HepG2 (cell line): Measurements from ENCODE around the gene PCNX1. TPM values are rescaled to one million over a fixed set of nuclear protein-coding genes. Genes with fewer than 3 reads are reported as not detected.

Experiments
- ATAC-seq: fragments of 200-7000 bp; cut with Tn5 transposase; 3 replicates; pipeline ENCODE4 v1.9.1; 2020; ENCODE audit warnings: mild to moderate bottlenecking, moderate library complexity
- BruUV-seq: library from RNA; stranded (reverse); fragments of 400-500 nt; replicated peaks from 2 replicates; lab custom pipeline; 2021; lab: Mats Ljungman, UMichigan
- CTCF ChIA-PET: fragments of 300-600 bp; formaldehyde crosslinking; extraction: SDS; loops from one replicate; lab custom pipeline; 2021; ENCODE audit warnings: low total read pairs, inconsistent platforms, low intra/inter-chr PET ratio; lab: Yijun Ruan, JAX
- POLR2A ChIA-PET: fragments of 350-600 bp; sonication (Branson Sonifier 250); formaldehyde crosslinking; loops from one replicate; lab custom pipeline; 2020; ENCODE audit warnings: antibody characterized with exemption, inconsistent platforms; lab: Yijun Ruan, JAX
- DNase-seq: peaks from one replicate; pipeline ENCODE4 v3.0.0-alpha.2; 2015; ENCODE audit warnings: low spot score
- FAIRE-seq: peaks from 3 replicates; lab custom pipeline; 2011; peaks lifted over from hg19 to GRCh38; lab: Jason Lieb, UNC
- H2AFZ ChIP-seq: one replicate; pipeline ENCODE4 v1.6.1; 2011; ENCODE audit warnings: low read length, inconsistent platforms
- H3K27ac ChIP-seq: fragments of 300-600 bp; 3 replicates; pipeline ENCODE4 v1.8.0; 2011; ENCODE audit warnings: mixed run types, mild to moderate bottlenecking, mixed read lengths, low read length, inconsistent platforms; ENCODE audit not compliant: insufficient read depth; ENCODE audit errors: extremely low read length
- H3K27me3 ChIP-seq, 2 experiments: fragments of 200-600 bp in 1 of 2; 2 replicates in 1 of 2; 3 replicates in 1 of 2; pipeline versions ENCODE4 v1.6.0 to v1.8.0; 2011; ENCODE audit warnings: low read length in 2 of 2, mild to moderate bottlenecking in 2 of 2, moderate library complexity in 2 of 2, inconsistent platforms in 1 of 2; ENCODE audit not compliant: insufficient read depth in 2 of 2, control insufficient read depth in 1 of 2
- H3K36me3 ChIP-seq, 2 experiments: fragments of 200-600 bp in 1 of 2; replicated peaks in 1 of 2; 2 replicates in 1 of 2; 3 replicates in 1 of 2; pipeline versions ENCODE4 v1.5.1 to v1.8.0; 2011; ENCODE audit warnings: low read length in 2 of 2, inconsistent platforms in 1 of 2; ENCODE audit not compliant: insufficient read depth in 2 of 2, control insufficient read depth in 1 of 2
- H3K4me1 ChIP-seq: 2 replicates; pipeline ENCODE4 v1.5.1; 2012; ENCODE audit warnings: low read length, inconsistent platforms; ENCODE audit not compliant: insufficient read depth
- H3K4me2 ChIP-seq: 2 replicates; pipeline ENCODE4 v1.6.0; 2011; ENCODE audit warnings: low read depth, low read length, inconsistent platforms
- H3K4me3 ChIP-seq, 3 experiments: fragments of 200-600 bp in 1 of 3; sonication (generic), shearing (Covaris generic) in 1 of 3; replicated peaks in 1 of 3; 2 replicates each; pipeline ENCODE4 v1.5.1; 2011 to 2016; ENCODE audit warnings: low read length in 3 of 3, inconsistent platforms in 2 of 3, low read depth in 2 of 3, mild to moderate bottlenecking in 2 of 3, control low read depth in 1 of 3, mixed read lengths in 1 of 3; ENCODE audit not compliant: insufficient read depth in 1 of 3
- H3K79me2 ChIP-seq: one replicate; pipeline ENCODE4 v1.6.1; 2011; ENCODE audit warnings: low read length, inconsistent platforms; ENCODE audit not compliant: insufficient read depth
- H3K9ac ChIP-seq: 2 replicates; pipeline ENCODE4 v1.6.0; 2011; ENCODE audit warnings: mild to moderate bottlenecking, low read depth, low read length, inconsistent platforms; ENCODE audit not compliant: insufficient read depth
- H3K9me3 ChIP-seq: 2 replicates; pipeline ENCODE4 v1.5.1; 2012; ENCODE audit warnings: mild to moderate bottlenecking, low read length
- H4K20me1 ChIP-seq: 2 replicates; pipeline ENCODE4 v1.6.0; 2011; ENCODE audit warnings: inconsistent platforms, mild to moderate bottlenecking, low read length, moderate library complexity; ENCODE audit not compliant: insufficient read depth
- ARID3A ChIP-seq: IDR thresholded peaks from 2 replicates; pipeline ENCODE4 v1.6.1; 2012; ENCODE audit warnings: low read depth, low read length, improper control_type of control experiment
- GMEB1 ChIP-seq: sonication (generic); formaldehyde crosslinking; IDR thresholded peaks from 2 replicates; pipeline ENCODE4 v1.5.1; 2020; ENCODE audit warnings: missing genetic modification reagents, mild to moderate bottlenecking, borderline replicate concordance
- MTA3 ChIP-seq: sonication (generic); formaldehyde crosslinking; IDR thresholded peaks from 2 replicates; pipeline ENCODE4 v1.4.0; 2020; ENCODE audit warnings: missing genetic modification reagents
- NKX3-1 ChIP-seq: sonication (generic); formaldehyde crosslinking; IDR thresholded peaks from 2 replicates; pipeline ENCODE4 v1.5.0; 2020; ENCODE audit warnings: missing genetic modification reagents
- ONECUT2 ChIP-seq: sonication (generic); formaldehyde crosslinking; IDR thresholded peaks from 2 replicates; pipeline ENCODE4 v1.4.0; 2020; ENCODE audit warnings: missing genetic modification reagents
- SMAD9 ChIP-seq: sonication (generic); formaldehyde crosslinking; IDR thresholded peaks from 2 replicates; pipeline ENCODE4 v1.5.1; 2020; ENCODE audit warnings: mild to moderate bottlenecking, missing genetic modification reagents
- SP5 ChIP-seq: IDR thresholded peaks from 2 replicates; pipeline ENCODE4 v1.6.1; 2016; ENCODE audit warnings: low read depth, borderline replicate concordance
- ZNF33B ChIP-seq: sonication (generic); formaldehyde crosslinking; IDR thresholded peaks from 2 replicates; pipeline ENCODE4 v1.5.1; 2020; ENCODE audit warnings: mild to moderate bottlenecking, missing genetic modification reagents
- ZNF552 ChIP-seq: sonication (generic); formaldehyde crosslinking; IDR thresholded peaks from 2 replicates; pipeline ENCODE4 v1.9.0; 2022; ENCODE audit warnings: missing genetic modification reagents, mild to moderate bottlenecking, borderline replicate concordance
- ZNF792 ChIP-seq: IDR thresholded peaks from 2 replicates; pipeline ENCODE4 v1.6.1; 2016
- WGBS: methylation state at CpG from one replicate; pipeline ENCODE4 v1.1.6; 2017; ENCODE audit warnings: low lambda C conversion rate; 5-methylcytosine and 5-hydroxymethylcytosine counted together
- in situ Hi-C: cut with HindIII; loops from 2 replicates; pipeline ENCODE4 v1.10.0; 2017; ENCODE audit warnings: low pct_unique_long_range_greater_than_20kb; ENCODE audit not compliant: extremely low pct_ligation_motif_present
- intact Hi-C: fragments of 100-400 bp; cut with micrococcal nuclease; formaldehyde crosslinking; loops from one replicate; pipeline ENCODE4 v1.10.0; 2022; ENCODE audit not compliant: unreplicated experiment
- polyA plus RNA-seq, 8 experiments: library from polyadenylated mRNA; depleted of rRNA in 3 of 8; stranded (reverse) in 7 of 8; unstranded in 1 of 8; fragments of >200 nt; fragmentation: Illumina TruSeq in 4 of 8; extraction: Trizol in 4 of 8; gene quantifications; 2 replicates each; pipeline versions ENCODE4 v1.2.1 to v1.2.3, GENCODE V29; 2011 to 2016; ENCODE audit warnings: low read depth in 4 of 8, missing spikeins in 1 of 8, mixed read lengths in 1 of 8; ENCODE audit not compliant: insufficient read depth in 1 of 8
- total RNA-seq, 5 experiments: library from RNA; depleted of rRNA; stranded (reverse); fragments of >200 nt; fragmentation: Illumina TruSeq; extraction: Trizol; gene quantifications; 2 replicates each; pipeline ENCODE4 v1.2.3, GENCODE V29; 2016; ENCODE audit warnings: low read depth in 1 of 5

Gene PCNX1
- total and polyA plus RNA-seq, 2 of the 13 experiments (the other 11 are each of a cell fraction or from before 2014, with no cell fraction given), result 24.9 to 30.3 TPM

- no peak for TF ChIP-seq GMEB1 (CRISPR knock-in tag)
- no peak for TF ChIP-seq NKX3-1 (CRISPR knock-in tag)
- TF ChIP-seq ARID3A, result no peak
- no peak for TF ChIP-seq SP5
- no peak for TF ChIP-seq ZNF33B (CRISPR knock-in tag)
- TF ChIP-seq, all 625 proteins: peak for 0
Measured at GRCh38 chr14:71011479-71011878, 104.2 kb downstream of the PCNX1 start (continued).

- H3K9ac ChIP-seq, result no peak overlapping the region
- in situ Hi-C loops (no loop called here), intact Hi-C loops (no loop called here)
- no peaks in the 10 kb centered on the region for H3K79me2 ChIP-seq
- no peak overlapping the region for H2AFZ ChIP-seq
- no TSS peak for BruUV-seq
- POLR2A ChIA-PET, result no interaction called here
- H3K9me3 ChIP-seq, result no peaks in the 10 kb centered on the region
- peaks cover 3 to 13% of the 10 kb centered on the region in 2 experiments; a peak in 2 of 5 replicates for H3K36me3 ChIP-seq
- H4K20me1 ChIP-seq, result no peaks in the 10 kb centered on the region
- ATAC-seq (no peak), DNase-seq (no peak)
- H3K4me3 ChIP-seq, result no peak overlapping the region
- H3K27me3 ChIP-seq, result no peaks in the 10 kb centered on the region
- 99% methylated on average over 4 of the region's 4 CpGs for WGBS
- H3K4me2 ChIP-seq, result no peak overlapping the region
- TF ChIP-seq ZNF552 (CRISPR knock-in tag) (no peak), MTA3 (CRISPR knock-in tag) (no peak), SMAD9 (CRISPR knock-in tag) (no peak), ZNF792 (CRISPR knock-in tag) (no peak), ONECUT2 (CRISPR knock-in tag) (no peak)
- TF ChIP-seq, all 625 proteins: peak for 0
- no peak overlapping the region for H3K27ac ChIP-seq
- CTCF ChIA-PET, result no interaction called here
- no peak for FAIRE-seq
- no peaks in the 10 kb centered on the region for H3K4me1 ChIP-seq
Measured at GRCh38 chr14:71012888-71013287, 105.6 kb downstream of the PCNX1 start.
